Measurements from ENCODE around the gene CCDC107. TPM values are rescaled to one million over a fixed set of nuclear protein-coding genes. Genes with fewer than 3 reads are reported as not detected.
A peak's percentile ranks its signal among the peaks of the same experiment; 100 is the strongest.

The CCDC107 gene
- total and polyA plus RNA-seq, 2 of the 13 experiments (the other 11 are each of a cell fraction or from before 2014, with no cell fraction given), result 7.1 to 15.2 TPM

GRCh38 chr9:35669331-35670145, 11.4 kb downstream of the CCDC107 start (continued):
- no peak for TF ChIP-seq MXI1 (IDR thresholded peaks at IDR 0.05; ENCODE audit: borderline replicate concordance, low read depth, low read length)
- TF ChIP-seq ARID4A (CRISPR knock-in tag; IDR thresholded peaks at IDR 0.05; ENCODE audit: borderline replicate concordance), result peak; percentile 46; the same call in 1 of the 2 replicates
- no peak for TF ChIP-seq ZNF407 (CRISPR knock-in tag; IDR thresholded peaks at IDR 0.05; ENCODE audit: not compliant biosample characterization)
- TF ChIP-seq MXD4 (CRISPR knock-in tag; IDR thresholded peaks at IDR 0.05), result peak; percentile 55; the same call in 1 of the 2 replicates
- TF ChIP-seq THAP8 (CRISPR knock-in tag; IDR thresholded peaks at IDR 0.05; ENCODE audit: borderline replicate concordance), result no peak
- peak; percentile 34; the same call in 1 of the 2 replicates for TF ChIP-seq ZNF350 (CRISPR knock-in tag; IDR thresholded peaks at IDR 0.05; ENCODE audit: borderline replicate concordance, low read depth)
- TF ChIP-seq NR2C2 (CRISPR knock-in tag; IDR thresholded peaks at IDR 0.05; ENCODE audit: borderline replicate concordance), result no peak
- TF ChIP-seq KLF6 (CRISPR knock-in tag; IDR thresholded peaks at IDR 0.05), result no peak
- TF ChIP-seq GRHL1 (CRISPR knock-in tag; conservative IDR thresholded peaks at IDR 0.05), result no peak
- peak; percentile 83 for TF ChIP-seq SALL1 (CRISPR knock-in tag; IDR thresholded peaks at IDR 0.05)
- TF ChIP-seq PLRG1 (conservative IDR thresholded peaks at IDR 0.05), result no peak
